Activated CD4-positive, alpha-beta T cell treated with anti-CD3 and anti-CD28 coated beads, Interleukin-2, amount 50 U/mL, for 48 hours (primary cell): Measurements from ENCODE around the gene RNF4.

Experiments
- DNase-seq, 2 experiments: peaks; one replicate each; pipeline ENCODE4 v3.0.0-alpha.2; 2020

Gene RNF4

DNA sequence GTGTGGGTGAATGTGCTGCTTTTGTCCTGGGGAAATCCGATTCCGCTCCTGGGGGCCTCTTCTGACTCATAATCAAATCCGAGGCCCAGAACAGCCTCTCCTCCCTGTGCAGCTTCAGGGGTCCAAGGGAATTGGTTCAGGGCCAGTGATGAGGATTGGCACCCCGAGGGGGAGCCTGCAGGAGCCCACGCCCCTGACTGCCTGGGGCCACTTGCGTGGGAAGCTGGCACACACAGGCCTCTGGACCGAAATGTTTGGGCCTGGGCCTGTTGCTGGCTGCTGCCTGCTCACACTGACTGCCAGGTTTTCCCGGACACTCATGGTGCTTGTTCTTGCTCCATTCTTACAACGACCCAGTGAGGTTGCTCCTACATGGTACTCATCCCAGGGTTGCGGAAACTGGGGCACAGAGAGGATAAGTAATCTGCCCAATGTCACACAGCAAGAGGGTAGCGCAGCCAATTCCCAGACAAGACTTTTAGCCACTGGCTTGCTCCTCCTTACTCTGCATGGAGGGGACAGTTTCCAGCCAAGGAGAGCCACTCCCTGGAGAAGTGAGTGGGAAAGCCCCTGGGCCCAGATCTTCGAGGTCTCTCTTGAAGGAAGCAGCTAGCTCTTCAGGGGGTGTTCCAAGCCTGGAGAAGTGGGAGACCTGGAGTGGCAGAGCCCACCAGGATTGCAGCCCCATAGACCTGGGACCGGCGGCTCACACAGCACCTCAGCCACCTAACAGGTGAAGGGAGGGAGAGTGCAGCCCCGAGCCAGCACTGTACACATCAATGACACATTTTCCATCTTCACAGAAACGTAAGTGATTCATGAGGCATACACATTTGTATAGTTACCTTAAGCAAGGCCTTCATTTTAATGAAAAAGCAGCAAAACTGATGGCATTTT, 29.8 kb upstream of the RNF4 start:
- no peak for DNase-seq

GRCh38 chr4:2441393-2442174, 27.3 kb upstream of the RNF4 start:
- peak; percentile 82 to 86 for DNase-seq

DNA sequence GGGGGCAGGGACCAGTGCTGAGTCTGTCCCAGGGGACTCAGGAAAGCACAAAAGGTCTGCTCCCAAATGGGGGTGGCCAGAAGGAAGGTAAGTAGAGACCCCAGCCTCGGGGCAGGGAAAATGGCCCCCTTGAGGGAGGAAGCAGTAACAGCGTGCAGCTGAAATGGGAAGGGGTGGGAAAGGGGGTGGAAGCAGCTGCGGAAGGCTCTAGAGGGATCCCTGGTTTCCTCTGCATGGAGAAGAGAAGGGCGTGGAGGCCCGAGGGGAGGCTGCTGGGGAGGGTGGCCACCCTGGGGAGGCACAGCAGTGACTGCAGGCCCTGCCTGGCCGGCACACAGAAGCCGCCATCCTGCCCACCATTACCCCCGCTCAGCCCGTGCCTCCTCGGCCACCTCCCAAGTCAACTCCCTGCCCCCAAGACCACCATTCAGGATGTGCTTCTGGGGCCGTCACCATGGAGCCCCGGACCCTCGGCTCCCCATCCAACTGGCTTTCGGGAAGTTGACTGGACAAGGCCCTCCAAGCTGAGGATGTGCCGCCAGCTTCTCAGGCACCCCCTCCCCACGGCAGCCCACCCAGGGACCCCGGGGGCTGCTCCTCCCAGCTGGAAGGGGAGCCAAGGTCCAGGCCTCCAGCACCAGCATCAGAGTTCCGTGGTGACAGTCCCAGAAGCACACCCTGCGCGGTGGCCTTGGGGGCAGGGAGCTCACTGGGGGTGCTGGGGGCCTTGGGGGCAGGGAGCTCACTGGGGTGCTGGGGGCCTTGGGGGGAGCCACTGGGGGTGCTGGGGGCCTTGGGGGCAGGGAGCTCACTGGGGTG, 26.5 kb upstream of the RNF4 start:
- DNase-seq: no peak

DNA sequence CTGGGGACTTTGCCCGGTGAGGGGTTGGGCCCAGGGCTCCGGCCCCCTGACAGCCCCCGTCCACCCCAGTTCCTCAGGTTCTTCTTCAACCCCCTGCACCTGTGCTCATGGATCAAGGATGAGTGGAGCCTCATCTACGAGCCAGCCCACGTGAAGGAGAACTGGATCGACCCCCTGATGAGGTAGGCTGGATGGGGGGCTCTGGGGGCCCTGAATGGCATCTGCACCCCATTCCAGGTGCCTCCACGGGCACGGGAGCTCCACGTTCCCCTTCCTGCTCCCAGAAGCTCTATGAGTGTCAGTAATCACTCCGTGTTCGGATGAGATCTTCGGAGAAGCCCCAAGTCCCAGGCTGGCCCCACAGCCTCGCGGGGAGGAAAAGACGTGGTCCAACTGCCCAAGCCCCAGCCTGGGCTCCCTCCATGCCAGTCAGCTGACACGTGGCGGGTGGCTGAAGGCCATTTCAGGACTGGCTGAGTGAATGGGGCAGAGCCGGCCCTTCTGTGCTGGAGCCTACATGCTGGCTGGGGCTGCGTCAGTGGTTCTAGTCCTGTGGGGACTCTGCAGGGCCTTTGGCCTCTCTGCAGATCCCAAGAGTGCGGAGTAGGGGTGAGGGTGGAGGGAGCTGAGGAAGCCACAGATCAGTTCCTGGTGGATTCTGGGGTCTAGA, 25.7 kb upstream of the RNF4 start:
- DNase-seq: no peak

DNA sequence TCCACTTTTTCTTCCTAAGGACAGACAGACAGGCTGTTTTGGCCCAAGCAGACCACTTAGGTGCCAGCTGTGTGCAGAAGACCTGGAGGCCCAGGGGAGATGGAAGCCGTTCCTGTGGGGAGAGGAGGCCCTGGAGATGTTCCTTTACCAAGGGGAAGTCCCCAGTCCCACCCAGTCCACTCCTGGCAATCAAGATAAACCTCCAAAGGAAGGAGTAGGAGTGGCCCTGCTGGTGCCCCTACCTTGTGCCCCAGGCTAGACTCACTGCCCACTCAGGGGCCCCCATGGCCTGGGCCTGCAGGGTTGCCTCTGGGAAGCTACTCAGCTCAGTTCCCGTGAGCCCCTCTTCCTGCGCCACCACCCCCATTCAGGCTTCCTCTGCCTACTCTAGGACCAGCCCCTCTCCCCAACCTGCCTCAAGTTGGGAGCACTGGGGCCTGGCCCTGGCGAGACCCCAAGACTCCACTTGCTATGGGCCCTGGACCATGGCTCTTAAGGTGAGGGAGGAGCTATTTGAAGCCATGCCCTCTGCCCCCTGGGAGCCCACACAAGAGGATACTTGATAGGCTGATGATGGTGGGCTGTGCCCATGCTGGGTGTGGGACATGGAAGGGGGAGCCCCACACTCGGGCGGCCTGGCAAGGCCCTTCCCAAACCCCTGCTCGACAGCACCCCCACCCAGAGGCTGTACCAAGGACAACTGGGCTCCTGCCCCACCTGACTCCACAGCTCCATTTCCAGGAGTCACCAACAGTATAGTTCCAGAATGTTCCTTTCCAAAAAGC, 24.8 kb upstream of the RNF4 start:
- DNase-seq: no peak

- DNase-seq: no peak
These were observed 23.8 kb upstream of the RNF4 start for GRCh38 chr4:2445130-2445529.

GRCh38 chr4:2445571-2445970, 23.3 kb upstream of the RNF4 start:
- DNase-seq: no peak

- no peak for DNase-seq
These were observed 22.0 kb upstream of the RNF4 start for GRCh38 chr4:2446656-2447564.

DNA sequence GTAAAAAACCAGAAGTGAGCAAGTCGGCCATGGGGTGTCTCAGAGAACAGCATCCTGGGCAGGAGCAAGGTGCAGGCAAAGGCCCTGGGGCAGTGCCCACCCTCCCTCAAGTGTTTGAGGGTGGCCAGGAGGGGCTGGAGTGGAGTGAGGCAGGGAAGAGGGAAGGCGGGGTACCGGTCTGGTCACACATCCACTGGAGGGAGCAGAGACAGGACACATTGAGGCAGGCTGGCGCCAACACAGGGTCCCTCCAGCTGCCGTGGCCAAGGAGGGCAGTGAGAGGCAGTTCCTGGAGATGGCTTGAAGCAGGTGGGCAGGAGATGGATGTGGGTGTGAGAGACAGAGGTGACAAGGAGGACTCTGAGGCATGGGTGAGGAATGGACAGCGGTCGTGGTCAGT, 20.3 kb upstream of the RNF4 start:
- no peak for DNase-seq

- no peak for DNase-seq
These were observed 19.9 kb upstream of the RNF4 start for GRCh38 chr4:2449051-2449450.

- DNase-seq: no peak
These were observed 19.2 kb upstream of the RNF4 start for GRCh38 chr4:2449511-2450392.

- no peak for DNase-seq
These were observed 18.4 kb upstream of the RNF4 start for GRCh38 chr4:2450394-2451035.

- DNase-seq: no peak
These were observed 17.8 kb upstream of the RNF4 start for GRCh38 chr4:2451036-2451520.

DNA sequence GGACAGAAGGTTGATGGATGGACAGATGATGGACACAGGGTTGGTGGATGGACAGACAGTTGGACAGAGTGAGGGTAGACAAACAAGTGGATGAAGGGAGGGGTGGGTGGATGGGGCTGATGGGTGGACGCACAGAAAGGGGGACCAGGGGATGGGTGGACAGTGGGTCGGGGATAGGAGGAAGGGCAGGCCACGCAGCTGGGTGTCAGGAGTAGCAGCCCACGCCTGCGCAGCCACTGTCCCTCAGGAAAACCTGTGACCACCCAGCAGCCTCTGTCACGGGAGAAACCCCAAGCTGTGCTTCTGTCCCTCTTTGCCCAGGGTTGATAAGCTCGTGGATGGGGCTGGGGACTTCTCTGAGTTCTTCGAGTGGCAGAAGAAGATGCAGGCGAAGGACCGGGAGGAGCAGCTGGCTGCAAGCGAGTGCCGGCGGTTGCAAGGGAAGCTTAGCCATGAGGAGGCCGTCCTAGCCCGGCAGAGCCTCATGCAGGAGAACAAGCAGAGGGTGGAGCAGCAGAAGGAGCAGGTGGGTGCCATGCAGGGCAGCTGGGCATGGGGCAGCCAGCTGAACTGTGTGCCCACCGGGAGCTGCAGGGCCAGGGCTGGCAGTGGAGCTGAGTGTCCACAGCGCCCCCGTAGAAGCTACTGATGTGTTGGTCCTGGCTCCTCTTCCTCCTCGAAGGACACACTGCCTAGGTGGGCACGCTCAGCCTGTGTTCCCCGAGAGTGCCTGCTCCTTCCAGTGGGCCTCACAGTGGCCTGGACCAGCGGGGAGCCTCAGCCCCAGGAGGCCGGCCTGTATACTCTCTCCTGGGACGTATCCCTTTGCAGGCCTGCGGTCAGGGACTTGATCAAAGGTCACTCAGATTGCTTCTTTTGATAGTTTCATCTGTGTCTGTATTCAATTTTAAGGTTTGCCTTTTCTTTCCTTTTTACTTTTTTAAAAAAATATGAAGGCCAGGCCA, 16.8 kb upstream of the RNF4 start:
- no peak for DNase-seq

DNA sequence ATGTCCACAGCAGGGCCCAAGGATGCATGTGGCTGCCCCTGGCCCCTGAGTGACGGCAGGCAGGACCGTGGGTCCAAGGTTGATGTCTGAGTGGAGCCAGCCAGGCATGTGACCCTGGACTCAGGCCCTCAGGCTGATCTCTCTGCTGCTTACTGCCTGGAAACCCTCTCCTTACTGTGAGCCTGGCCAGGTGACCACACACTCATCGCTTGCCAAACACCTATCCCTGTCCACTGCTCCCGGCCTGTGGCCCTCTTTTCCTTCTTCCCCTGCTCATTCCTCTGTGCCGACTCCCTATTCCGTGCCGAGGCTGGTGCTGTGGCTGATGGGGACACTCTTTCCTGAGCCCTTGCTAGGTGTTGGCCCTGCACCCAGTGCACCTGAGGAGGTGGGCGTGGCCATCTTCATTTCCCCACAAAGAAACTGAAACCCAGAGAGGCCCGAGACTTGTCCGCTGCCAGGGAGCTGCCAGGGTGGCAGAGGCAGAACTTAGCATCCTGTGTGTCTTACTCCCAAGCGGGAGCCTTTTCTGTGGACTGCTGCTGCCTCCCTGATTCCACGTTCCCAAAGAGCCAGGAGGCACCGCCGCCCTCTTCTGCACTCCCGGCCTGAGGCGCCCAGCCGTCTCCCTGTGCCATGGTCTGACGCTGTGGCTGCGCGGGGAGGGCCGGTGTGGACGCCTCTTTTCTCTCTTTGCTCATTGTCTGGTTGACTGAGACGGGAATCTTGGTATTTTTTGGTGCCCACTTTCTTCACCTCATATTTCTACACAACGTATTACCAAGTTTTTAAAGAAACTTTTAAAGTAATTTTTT, 11.2 kb upstream of the RNF4 start:
- DNase-seq: no peak

DNA sequence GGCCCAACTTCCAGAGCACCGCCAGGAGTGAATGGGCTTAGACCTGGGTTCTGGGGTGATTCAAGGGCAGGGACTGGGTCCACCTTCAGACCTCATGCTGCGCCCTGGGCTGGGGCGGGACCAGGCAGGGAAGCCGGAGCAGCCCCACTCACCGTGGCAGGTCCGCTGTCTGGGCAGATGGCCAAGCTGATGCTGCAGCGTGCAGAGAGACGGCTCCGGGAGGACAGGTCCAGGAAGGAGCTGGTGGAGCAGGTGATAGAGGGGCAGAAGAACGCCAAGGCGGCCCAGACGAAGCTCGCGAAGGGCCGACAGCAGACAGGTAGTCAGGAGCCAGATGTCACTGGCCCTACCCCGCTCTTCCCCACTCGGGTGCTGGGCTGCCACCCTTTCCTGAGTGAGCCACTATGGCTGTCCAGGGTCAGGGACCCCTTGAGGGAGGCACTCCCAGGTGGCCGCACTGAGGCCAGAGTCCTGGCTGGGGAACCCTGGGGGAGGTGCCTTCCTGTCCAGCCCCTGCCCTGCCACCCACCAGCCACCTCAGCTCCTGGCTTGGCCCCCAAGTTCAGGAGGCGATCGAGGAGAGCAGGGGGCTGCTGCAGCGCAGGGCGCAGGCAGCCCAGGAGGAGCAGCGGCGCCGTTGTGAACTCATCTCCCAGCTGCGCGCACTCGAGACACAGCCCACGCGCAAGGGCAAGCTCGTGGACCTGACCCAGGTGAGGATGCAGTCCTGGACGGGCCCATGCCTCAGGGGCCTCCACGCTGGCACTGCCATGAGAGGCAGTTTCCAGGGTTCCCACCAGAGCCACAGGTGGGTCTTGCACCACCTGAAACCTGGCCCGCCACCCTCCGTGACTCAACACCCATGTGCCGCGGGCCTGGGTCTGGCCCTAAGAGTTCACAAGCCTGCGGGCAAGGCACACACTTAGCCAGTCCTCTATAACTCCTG, 10.1 kb upstream of the RNF4 start:
- DNase-seq: no peak
